Naive thymus-derived CD4-positive, alpha-beta T cell (primary cell): ENCODE results near the gene KLHL8. TPM values are rescaled to one million over a fixed set of nuclear protein-coding genes. Genes with fewer than 3 reads are reported as not detected.

Experiments
- ATAC-seq: fragments of 150-1000 bp; cut with Tn5 transposase; 2 replicates; pipeline ENCODE4 v1.10.0; 2021; ENCODE audit warnings: mild to moderate bottlenecking, moderate library complexity
- CTCF ChIA-PET: fragments of 350-600 bp; sonication (Branson Sonifier 250); formaldehyde crosslinking; loops from one replicate; lab custom pipeline; 2021; ENCODE audit warnings: antibody characterized with exemption; lab: Charles Lee
- POLR2A ChIA-PET: fragments of 350-600 bp; sonication (Branson Sonifier 250); formaldehyde crosslinking; loops from one replicate; lab custom pipeline; 2021; ENCODE audit warnings: antibody characterized with exemption, inconsistent platforms; lab: Charles Lee
- DNase-seq, 9 donors: peaks; one replicate each; pipeline versions ENCODE4 v3.0.0 to v3.0.0-alpha.2; 2020 to 2022; ENCODE audit warnings: mixed read lengths in 1 of 9
- H3K27ac ChIP-seq: one replicate; pipeline ENCODE4 v1.7.0; 2013; ENCODE audit warnings: mild to moderate bottlenecking, low read depth, low read length, moderate library complexity
- H3K27me3 ChIP-seq, 2 donors: one replicate each; pipeline ENCODE4 v1.7.0; 2013; ENCODE audit warnings: low read length in 2 of 2, mild to moderate bottlenecking in 2 of 2, moderate library complexity in 2 of 2; ENCODE audit not compliant: control insufficient read depth in 2 of 2, insufficient read depth in 2 of 2
- H3K36me3 ChIP-seq, 3 experiments: 1 replicate in 2 of 3; 2 replicates in 1 of 3; pipeline ENCODE4 v1.7.0; 2013; ENCODE audit warnings: low read length in 3 of 3, mild to moderate bottlenecking in 3 of 3, moderate library complexity in 1 of 3; ENCODE audit not compliant: insufficient read depth in 3 of 3, control insufficient read depth in 2 of 3
- H3K4me1 ChIP-seq, 2 donors: one replicate each; pipeline ENCODE4 v1.7.0; 2013; ENCODE audit warnings: low read length in 2 of 2, mild to moderate bottlenecking in 2 of 2, moderate library complexity in 1 of 2; ENCODE audit not compliant: control insufficient read depth in 2 of 2, insufficient read depth in 2 of 2
- H3K4me3 ChIP-seq: 2 replicates; pipeline ENCODE4 v1.7.0; 2013; ENCODE audit warnings: mild to moderate bottlenecking, low read length
- H3K9me3 ChIP-seq, 3 experiments: 1 replicate in 2 of 3; 2 replicates in 1 of 3; pipeline ENCODE4 v1.7.0; 2013; ENCODE audit warnings: low read length in 3 of 3; ENCODE audit not compliant: control insufficient read depth in 2 of 3
- H3K27ac Mint-ChIP-seq, 9 donors: one replicate each; pipeline ENCODE4 v1.8.0; 2020 to 2022; ENCODE audit warnings: mixed read lengths in 9 of 9, mild to moderate bottlenecking in 8 of 9, moderate library complexity in 5 of 9, inconsistent platforms in 2 of 9
- H3K27me3 Mint-ChIP-seq, 5 donors: one replicate each; pipeline ENCODE4 v1.8.0; 2021 to 2022; ENCODE audit warnings: mixed read lengths in 5 of 5, mild to moderate bottlenecking in 1 of 5
- H3K36me3 Mint-ChIP-seq, 5 donors: one replicate each; pipeline ENCODE4 v1.8.0; 2020 to 2022; ENCODE audit warnings: mixed read lengths in 5 of 5, mild to moderate bottlenecking in 3 of 5, inconsistent platforms in 1 of 5
- H3K4me1 Mint-ChIP-seq, 7 donors: one replicate each; pipeline ENCODE4 v1.8.0; 2020 to 2022; ENCODE audit warnings: mixed read lengths in 7 of 7, mild to moderate bottlenecking in 3 of 7, inconsistent platforms in 1 of 7
- H3K4me3 Mint-ChIP-seq, 10 donors: one replicate each; pipeline ENCODE4 v1.8.0; 2020 to 2022; ENCODE audit warnings: mild to moderate bottlenecking in 10 of 10, mixed read lengths in 10 of 10, moderate library complexity in 6 of 10, inconsistent platforms in 2 of 10
- H3K9me3 Mint-ChIP-seq, 11 donors: one replicate each; pipeline ENCODE4 v1.8.0; 2020 to 2022; ENCODE audit warnings: mixed read lengths in 11 of 11, mild to moderate bottlenecking in 4 of 11, inconsistent platforms in 1 of 11, moderate library complexity in 1 of 11
- intact Hi-C, 2 donors: fragments of 100-400 bp; cut with micrococcal nuclease; formaldehyde crosslinking; loops; one replicate each; pipeline ENCODE4 v1.15.1; 2023
- polyA plus RNA-seq, 2 donors: library from polyadenylated mRNA; unstranded; fragments of 300-500 nt; fragmentation: Illumina TruSeq; gene quantifications; one replicate each; pipeline ENCODE4 v1.2.3, GENCODE V29; 2021
- total RNA-seq, 6 experiments: library from RNA in 5 of 6; stranded (reverse) in 5 of 6; gene quantifications; 1 replicate in 5 of 6; 2 replicates in 1 of 6; pipeline ENCODE4 v1.2.3 and lab custom pipeline; 2021 to 2026

Gene KLHL8
- total and polyA plus RNA-seq, 7 experiments from 2014 or later = 9.7 to 15.7 (median 11.5) TPM

- no peak overlapping the region for H3K27ac Mint-ChIP-seq
- H3K27me3 Mint-ChIP-seq = no peaks in the 10 kb centered on the region
- ChIA-PET POLR2A (no interaction called here), CTCF (interaction anchor here (0.6 kb wide), 1 partner anchor 10 kb away, joined by 3 read pairs; no protein-coding TSS in a partner anchor)
- ATAC-seq (no peak), DNase-seq (no peak)
- Histone ChIP-seq H3K4me3 (no peak overlapping the region), H3K9me3 (no peaks in the 10 kb centered on the region), H3K36me3 (no peaks in the 10 kb centered on the region), H3K4me1 (no peaks in the 10 kb centered on the region), H3K27ac (no peak overlapping the region), H3K27me3 (no peaks in the 10 kb centered on the region)
- intact Hi-C loops = loop anchor here in 1 of 2 donors (10.0 kb wide), 1 partner anchor 1381 kb away; the partner anchor contains the start of gene HERC3
- no peaks in the 10 kb centered on the region for H3K9me3 Mint-ChIP-seq
- H3K4me1 Mint-ChIP-seq = peaks cover 5 to 58% (median 27%) of the 10 kb centered on the region in 7 donors
- H3K4me3 Mint-ChIP-seq = no peak overlapping the region
- peaks cover 0 to 4% (median 0%) of the 10 kb centered on the region in 5 donors for H3K36me3 Mint-ChIP-seq
Observed at GRCh38 chr4:87213421-87214075, 6.9 kb downstream of the KLHL8 start.

GRCh38 chr4:87211249-87211952 lies 9.0 kb downstream of the KLHL8 start:
- POLR2A ChIA-PET = no interaction called here
- Mint-ChIP-seq H3K36me3 (peaks cover 3 to 16% (median 9%) of the 10 kb centered on the region in 5 donors), H3K4me3 (no peak overlapping the region), H3K27me3 (no peaks in the 10 kb centered on the region), H3K4me1 (peaks cover 5 to 46% (median 24%) of the 10 kb centered on the region in 7 donors), H3K9me3 (peaks cover 0 to 3% (median 0%) of the 10 kb centered on the region in 11 donors), H3K27ac (peak overlapping the region in 2 of 9 donors; percentile 38)
- Histone ChIP-seq H3K4me3 (no peak overlapping the region), H3K4me1 (no peaks in the 10 kb centered on the region), H3K27me3 (no peaks in the 10 kb centered on the region), H3K27ac (no peak overlapping the region), H3K9me3 (no peaks in the 10 kb centered on the region), H3K36me3 (no peaks in the 10 kb centered on the region)
- DNase-seq = no peak
- CTCF ChIA-PET = no interaction called here
- ATAC-seq = no peak
- intact Hi-C loops = loop anchor here in 1 of 2 donors (10.0 kb wide), 1 partner anchor 1383 kb away; the partner anchor contains the start of gene HERC3

- ATAC-seq = peak; percentile 91
- intact Hi-C loops = loop anchor here (1.0 to 10.0 kb wide), 2 partner anchors 10 to 1385 kb away; partner anchors contain the start of gene HERC3 (in 1 of the 2)
- Histone ChIP-seq H3K27ac (no peak overlapping the region), H3K9me3 (no peaks in the 10 kb centered on the region), H3K4me3 (no peak overlapping the region), H3K36me3 (no peaks in the 10 kb centered on the region), H3K4me1 (no peaks in the 10 kb centered on the region), H3K27me3 (no peaks in the 10 kb centered on the region)
- Mint-ChIP-seq H3K9me3 (peaks cover 0 to 7% (median 0%) of the 10 kb centered on the region in 11 donors), H3K27me3 (no peaks in the 10 kb centered on the region), H3K36me3 (peaks cover 4 to 22% (median 15%) of the 10 kb centered on the region in 5 donors), H3K27ac (peak overlapping the region in 7 of 9 donors; percentile 23 to 88 (median 65)), H3K4me1 (peaks cover 5 to 49% (median 28%) of the 10 kb centered on the region in 7 donors), H3K4me3 (peak overlapping the region; percentile 58 to 79 (median 71))
- DNase-seq = peak in 7 of 9 donors; percentile 11 to 48 (median 31)
- ChIA-PET POLR2A (interaction anchor here (1.9 kb wide), 1 partner anchor 10 kb away, joined by 9 read pairs; no protein-coding TSS in a partner anchor), CTCF (interaction anchor here (0.5 to 1.6 kb wide), 2 partner anchors 59 to 197 kb away, joined by 3 read pairs; no protein-coding TSS in a partner anchor)
Observed at GRCh38 chr4:87209696-87210095, 10.7 kb downstream of the KLHL8 start.

GRCh38 chr4:87209182-87209581 lies 11.2 kb downstream of the KLHL8 start:
- no peak overlapping the region for H3K27ac ChIP-seq
- peaks cover 0 to 7% (median 1%) of the 10 kb centered on the region in 11 donors for H3K9me3 Mint-ChIP-seq
- H3K9me3 ChIP-seq = no peaks in the 10 kb centered on the region
- POLR2A ChIA-PET = interaction anchor here (1.9 kb wide), 1 partner anchor 10 kb away, joined by 9 read pairs; no protein-coding TSS in a partner anchor
- peak overlapping the region in 7 of 9 donors; percentile 6 to 79 (median 38) for H3K27ac Mint-ChIP-seq
- no peak for ATAC-seq
- no peak overlapping the region for H3K4me3 ChIP-seq
- H3K36me3 ChIP-seq = no peaks in the 10 kb centered on the region
- H3K4me1 Mint-ChIP-seq = peaks cover 5 to 49% (median 32%) of the 10 kb centered on the region in 7 donors
- no peaks in the 10 kb centered on the region for H3K27me3 Mint-ChIP-seq
- intact Hi-C loops = loop anchor here in 1 of 2 donors (1.0 kb wide), 1 partner anchor 10 kb away; no protein-coding TSS in a partner anchor
- DNase-seq = no peak
- H3K4me1 ChIP-seq = no peaks in the 10 kb centered on the region
- no peaks in the 10 kb centered on the region for H3K27me3 ChIP-seq
- H3K36me3 Mint-ChIP-seq = peaks cover 4 to 27% (median 20%) of the 10 kb centered on the region in 5 donors
- CTCF ChIA-PET = interaction anchor here (0.5 to 1.6 kb wide), 3 partner anchors 58 to 1005 kb away, joined by 3 read pairs; no protein-coding TSS in a partner anchor
- peak overlapping the region in 8 of 10 donors; percentile 37 to 78 (median 70) for H3K4me3 Mint-ChIP-seq

DNA sequence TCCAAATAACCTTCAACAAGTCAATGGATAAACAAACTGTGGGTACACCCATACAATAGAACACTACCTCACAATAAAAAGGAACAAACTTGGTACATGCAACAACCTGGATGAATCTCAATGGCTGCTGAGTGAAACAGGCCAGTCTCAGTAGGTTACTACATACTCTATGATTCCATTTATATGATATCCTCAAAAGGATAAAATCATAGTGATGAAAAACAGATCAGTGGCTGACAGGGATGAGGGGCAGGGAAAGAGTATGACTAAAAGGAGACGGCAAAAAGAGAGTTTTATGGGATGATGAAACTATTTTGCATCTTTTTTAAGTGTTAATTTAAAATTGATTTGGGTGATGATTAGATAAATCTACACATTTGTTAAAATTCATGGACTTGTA lies 15.9 kb downstream of the KLHL8 start:
- intact Hi-C loops = no loop called here
- Mint-ChIP-seq H3K4me3 (no peak overlapping the region), H3K36me3 (peaks cover 13 to 57% (median 40%) of the 10 kb centered on the region in 5 donors)

DNA sequence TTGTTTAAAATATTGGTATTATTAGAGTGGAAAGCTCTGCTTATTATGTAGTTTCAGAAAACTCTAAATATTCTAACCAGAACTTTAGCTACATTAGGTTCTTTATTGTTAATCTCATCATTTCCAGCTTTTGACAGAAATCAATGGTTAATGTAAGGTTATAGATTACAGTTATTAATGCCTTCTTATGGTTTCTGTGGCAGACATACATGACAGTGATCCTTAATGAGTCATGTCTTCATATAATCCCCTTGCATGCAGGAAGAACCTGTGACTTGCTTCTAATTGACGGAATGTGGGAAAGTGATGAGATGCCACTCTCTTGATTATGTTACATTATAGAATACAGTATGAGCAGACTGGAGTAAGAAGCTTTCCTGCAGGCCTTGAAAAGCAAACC lies 23.5 kb downstream of the KLHL8 start:
- Histone ChIP-seq H3K27me3 (no peaks in the 10 kb centered on the region), H3K27ac (no peak overlapping the region), H3K9me3 (no peaks in the 10 kb centered on the region), H3K4me3 (no peak overlapping the region), H3K4me1 (no peaks in the 10 kb centered on the region), H3K36me3 (no peaks in the 10 kb centered on the region)
- Mint-ChIP-seq H3K36me3 (peaks cover 0 to 18% (median 10%) of the 10 kb centered on the region in 5 donors), H3K27me3 (no peaks in the 10 kb centered on the region), H3K27ac (no peak overlapping the region), H3K4me1 (peaks cover 3 to 52% (median 36%) of the 10 kb centered on the region in 7 donors), H3K4me3 (no peak overlapping the region), H3K9me3 (peaks cover 0 to 10% (median 0%) of the 10 kb centered on the region in 11 donors)
- intact Hi-C loops = no loop called here
- POLR2A ChIA-PET = no interaction called here
- CTCF ChIA-PET = no interaction called here
- no peak for ATAC-seq
- DNase-seq = no peak

More for the DNA sequence above, 15.9 kb downstream of the KLHL8 start:
- Histone ChIP-seq H3K27ac (no peak overlapping the region), H3K4me1 (no peaks in the 10 kb centered on the region), H3K4me3 (no peak overlapping the region), H3K9me3 (peaks cover 0 to 4% (median 0%) of the 10 kb centered on the region in 3 experiments), H3K27me3 (no peaks in the 10 kb centered on the region), H3K36me3 (no peaks in the 10 kb centered on the region)
- ChIA-PET POLR2A (no interaction called here), CTCF (interaction anchor here (0.6 to 0.7 kb wide), 2 partner anchors 22 to 261 kb away, joined by 3 to 5 read pairs; no protein-coding TSS in a partner anchor)
- Mint-ChIP-seq H3K27me3 (no peaks in the 10 kb centered on the region), H3K4me1 (peaks cover under 1 to 44% (median 35%) of the 10 kb centered on the region in 7 donors), H3K27ac (no peak overlapping the region), H3K9me3 (peaks cover 0 to 34% (median 11%) of the 10 kb centered on the region in 11 donors)
- ATAC-seq (no peak), DNase-seq (no peak)
